ENCODE measurements around the gene GDPD4. TPM values are rescaled to one million over a fixed set of nuclear protein-coding genes. Genes with fewer than 3 reads are reported as not detected.

The GDPD4 gene
- total RNA-seq, 4 donors from 2014 or later, result not detected

- Histone ChIP-seq H3K4me3 (no peak overlapping the region), H3K9me3 (no peaks in the 10 kb centered on the region), H3K4me1 (no peaks in the 10 kb centered on the region), H3K36me3 (no peaks in the 10 kb centered on the region), H3K27me3 (no peaks in the 10 kb centered on the region), H3K27ac (no peak overlapping the region)
- TF ChIP-seq POLR2A (IDR thresholded peaks at IDR 0.05), result no peak
- TF ChIP-seq, protein P1, sequence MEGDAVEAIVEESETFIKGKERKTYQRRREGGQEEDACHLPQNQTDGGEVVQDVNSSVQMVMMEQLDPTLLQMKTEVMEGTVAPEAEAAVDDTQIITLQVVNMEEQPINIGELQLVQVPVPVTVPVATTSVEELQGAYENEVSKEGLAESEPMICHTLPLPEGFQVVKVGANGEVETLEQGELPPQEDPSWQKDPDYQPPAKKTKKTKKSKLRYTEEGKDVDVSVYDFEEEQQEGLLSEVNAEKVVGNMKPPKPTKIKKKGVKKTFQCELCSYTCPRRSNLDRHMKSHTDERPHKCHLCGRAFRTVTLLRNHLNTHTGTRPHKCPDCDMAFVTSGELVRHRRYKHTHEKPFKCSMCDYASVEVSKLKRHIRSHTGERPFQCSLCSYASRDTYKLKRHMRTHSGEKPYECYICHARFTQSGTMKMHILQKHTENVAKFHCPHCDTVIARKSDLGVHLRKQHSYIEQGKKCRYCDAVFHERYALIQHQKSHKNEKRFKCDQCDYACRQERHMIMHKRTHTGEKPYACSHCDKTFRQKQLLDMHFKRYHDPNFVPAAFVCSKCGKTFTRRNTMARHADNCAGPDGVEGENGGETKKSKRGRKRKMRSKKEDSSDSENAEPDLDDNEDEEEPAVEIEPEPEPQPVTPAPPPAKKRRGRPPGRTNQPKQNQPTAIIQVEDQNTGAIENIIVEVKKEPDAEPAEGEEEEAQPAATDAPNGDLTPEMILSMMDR (IDR thresholded peaks at IDR 0.05), result no peak
- DNase-seq, result no peak
Measured at GRCh38 chr11:77181799-77182541, 119.5 kb downstream of the GDPD4 start.

- Histone ChIP-seq H3K4me1 (no peaks in the 10 kb centered on the region), H3K4me3 (no peak overlapping the region), H3K36me3 (no peaks in the 10 kb centered on the region), H3K27me3 (no peaks in the 10 kb centered on the region), H3K27ac (no peak overlapping the region), H3K9me3 (no peaks in the 10 kb centered on the region)
- no peak for DNase-seq
- TF ChIP-seq, protein P1 (IDR thresholded peaks at IDR 0.05), result no peak
- no peak for TF ChIP-seq POLR2A (IDR thresholded peaks at IDR 0.05)
Measured at GRCh38 chr11:77181226-77181625, 120.3 kb downstream of the GDPD4 start.

DNA sequence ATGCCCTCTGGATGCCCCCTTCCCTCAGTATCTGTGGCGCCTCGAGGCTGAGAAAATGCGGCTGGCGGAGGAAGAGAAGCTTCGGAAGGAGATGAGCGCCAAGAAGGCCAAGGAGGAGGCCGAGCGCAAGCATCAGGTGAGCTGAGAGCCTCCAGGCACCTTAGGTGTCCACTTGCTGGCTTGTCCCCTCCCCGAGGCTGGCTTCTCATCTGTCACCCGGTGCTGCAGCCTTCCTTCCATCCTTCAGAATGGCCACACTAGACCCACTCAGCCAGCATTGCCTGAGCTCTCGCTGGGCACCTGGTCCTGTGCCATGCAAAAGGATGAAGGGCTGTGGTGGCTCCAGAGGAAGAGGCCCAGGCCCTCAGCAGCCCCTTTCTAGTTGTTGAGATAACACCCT is 121.1 kb downstream of the GDPD4 start:
- no peaks in the 10 kb centered on the region for H3K36me3 ChIP-seq
- H3K9me3 ChIP-seq, result no peaks in the 10 kb centered on the region
- DNase-seq, result no peak
- H3K27me3 ChIP-seq, result no peaks in the 10 kb centered on the region
- no peak overlapping the region for H3K4me3 ChIP-seq
- no peak for TF ChIP-seq POLR2A (IDR thresholded peaks at IDR 0.05)
- TF ChIP-seq, protein P1 (IDR thresholded peaks at IDR 0.05), result no peak
- H3K4me1 ChIP-seq, result no peaks in the 10 kb centered on the region
- no peak overlapping the region for H3K27ac ChIP-seq

GRCh38 chr11:77179681-77180080 is 121.8 kb downstream of the GDPD4 start:
- Histone ChIP-seq H3K4me3 (no peak overlapping the region), H3K4me1 (no peaks in the 10 kb centered on the region), H3K36me3 (no peaks in the 10 kb centered on the region), H3K27ac (no peak overlapping the region), H3K9me3 (no peaks in the 10 kb centered on the region), H3K27me3 (no peaks in the 10 kb centered on the region)
- DNase-seq, result no peak
- TF ChIP-seq, protein P1 (IDR thresholded peaks at IDR 0.05), result no peak
- TF ChIP-seq POLR2A (IDR thresholded peaks at IDR 0.05), result no peak

DNA sequence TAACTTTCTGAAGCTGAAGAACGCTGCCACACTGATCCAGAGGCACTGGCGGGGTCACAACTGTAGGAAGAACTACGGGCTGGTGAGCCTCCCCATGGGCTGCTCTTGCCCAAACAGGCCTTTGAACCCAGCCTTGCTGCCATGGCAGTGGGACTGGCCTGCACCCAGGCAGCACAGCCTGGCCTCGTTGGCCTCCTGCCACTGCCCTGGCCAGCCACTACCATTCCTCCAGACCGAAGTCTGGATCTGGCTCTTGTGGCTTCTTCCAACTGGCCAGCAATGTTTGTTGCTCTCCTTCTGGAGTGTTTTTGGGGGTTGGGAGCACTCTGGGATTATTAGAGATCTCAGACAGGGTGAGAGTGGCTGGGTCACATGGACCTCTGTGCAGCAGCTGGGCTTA is 122.4 kb downstream of the GDPD4 start:
- H3K9me3 ChIP-seq, result no peaks in the 10 kb centered on the region

More for the DNA sequence above, 122.4 kb downstream of the GDPD4 start:
- TF ChIP-seq, protein P1 (IDR thresholded peaks at IDR 0.05), result no peak
- no peak for TF ChIP-seq POLR2A (IDR thresholded peaks at IDR 0.05)
- Histone ChIP-seq H3K4me1 (no peaks in the 10 kb centered on the region), H3K4me3 (no peak overlapping the region), H3K27me3 (no peaks in the 10 kb centered on the region), H3K27ac (no peak overlapping the region), H3K36me3 (no peaks in the 10 kb centered on the region)
- DNase-seq, result no peak

All from Peyer's patch (tissue), 4 donors.